ENCODE data around the gene PEF1.

DNA sequence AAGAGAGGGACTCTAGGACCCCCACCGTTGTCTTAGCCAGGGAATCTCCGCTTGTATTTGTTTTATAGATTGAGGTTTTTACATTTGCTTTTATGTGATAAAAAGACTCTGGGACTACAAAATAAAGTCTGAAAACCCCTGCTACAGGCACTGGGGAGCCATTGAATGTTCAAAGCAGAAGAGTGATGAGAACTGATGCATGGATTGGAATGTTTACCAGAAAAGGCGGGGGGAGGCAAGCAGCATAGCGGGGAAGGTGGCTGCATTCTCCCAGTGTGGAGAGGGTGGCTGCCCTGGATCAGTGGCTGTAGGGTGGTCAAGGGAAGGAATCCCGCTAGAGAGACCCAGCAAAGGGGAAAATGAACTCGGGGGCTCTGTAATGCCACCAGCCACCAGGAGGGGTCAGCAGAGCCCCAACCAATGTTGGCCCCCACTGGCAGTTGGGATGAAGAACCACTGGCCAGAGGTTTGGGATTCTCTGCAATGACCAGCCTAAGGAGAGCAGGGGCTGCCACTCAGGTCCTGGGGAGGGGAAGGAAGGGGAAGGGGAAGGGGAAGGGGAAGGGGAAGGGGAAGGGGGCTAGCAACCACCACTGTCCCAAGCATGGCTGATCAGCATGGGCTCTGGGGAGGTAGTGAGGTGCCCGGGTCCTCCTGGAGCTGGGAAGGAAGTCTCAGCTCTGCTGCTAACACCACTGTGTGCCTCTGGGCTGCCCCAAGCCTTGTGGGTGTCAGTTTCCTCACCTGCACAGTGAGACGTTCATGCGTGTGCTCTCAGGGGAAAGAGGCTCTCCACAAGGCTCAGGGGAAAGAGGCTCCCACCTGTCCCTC is 19.2 kb upstream of the PEF1 start:
- TF ChIP-seq EZH2 (IDR thresholded peaks at IDR 0.05; ENCODE audit: insufficient read depth, poor library complexity, severe bottlenecking) (no peak), EZH2phosphoT487 (IDR thresholded peaks at IDR 0.05; ENCODE audit: insufficient read depth, low read depth) (no peak)
